Sigmoid colon (tissue), 4 donors: ENCODE data around the gene THEMIS2.

Source experiments
- CTCF ChIP-seq, 4 experiments: fragments of 450-650 bp in 3 of 4; fragments of 200-600 bp in 1 of 4; IDR thresholded peaks; one replicate each; pipeline ENCODE4 v1.5.1; 2016 to 2019; ENCODE audit warnings: antibody characterized with exemption in 4 of 4, mild to moderate bottlenecking in 3 of 4, moderate library complexity in 2 of 4
- EP300 ChIP-seq, 4 donors: sonication (generic); formaldehyde crosslinking; IDR thresholded peaks; one replicate each; pipeline ENCODE4 v1.6.1; 2017; ENCODE audit warnings: antibody characterized with exemption in 4 of 4
- POLR2A ChIP-seq, 2 donors: fragments of 450-650 bp; IDR thresholded peaks; one replicate each; pipeline ENCODE4 v1.6.1; 2016; ENCODE audit warnings: antibody characterized with exemption in 2 of 2, mild to moderate bottlenecking in 2 of 2, moderate library complexity in 2 of 2
- POLR2AphosphoS5 ChIP-seq, 4 donors: sonication (generic); formaldehyde crosslinking; IDR thresholded peaks; one replicate each; pipeline ENCODE4 v1.6.1; 2017; ENCODE audit warnings: antibody characterized with exemption in 4 of 4

- no peak for TF ChIP-seq EP300 (IDR thresholded peaks at IDR 0.05)
- TF ChIP-seq CTCF (IDR thresholded peaks at IDR 0.05), result no peak
- no peak for TF ChIP-seq POLR2A (IDR thresholded peaks at IDR 0.05)
- TF ChIP-seq POLR2AphosphoS5 (IDR thresholded peaks at IDR 0.05), result no peak
These were observed 48.6 kb upstream of the THEMIS2 start for GRCh38 chr1:27823784-27824183.
